ENCODE results near the gene CREB1. TPM values are rescaled to one million over a fixed set of nuclear protein-coding genes. Genes with fewer than 3 reads are reported as not detected.
"Not testable (repeated sequence)": the region's sequence is repeated elsewhere in the genome, so short reads cannot be mapped to it uniquely, and the experiment has no call there.

Gene CREB1
- total RNA-seq, 1 donor from 2014 or later, result 89.6 TPM

- Mint-ChIP-seq H3K36me3 (no peaks in the 10 kb centered on the region), H3K4me3 (no peak overlapping the region), H3K9me3 (no peaks in the 10 kb centered on the region), H3K4me1 (ENCODE audit: unreplicated experiment) (peaks cover 10% of the 10 kb centered on the region), H3K27me3 (no peaks in the 10 kb centered on the region), H3K27ac (peak overlapping the region; percentile 97)
- DNase-seq (ENCODE audit: extremely low spot score, unreplicated experiment), result no peak
- TF ChIP-seq, protein P1, sequence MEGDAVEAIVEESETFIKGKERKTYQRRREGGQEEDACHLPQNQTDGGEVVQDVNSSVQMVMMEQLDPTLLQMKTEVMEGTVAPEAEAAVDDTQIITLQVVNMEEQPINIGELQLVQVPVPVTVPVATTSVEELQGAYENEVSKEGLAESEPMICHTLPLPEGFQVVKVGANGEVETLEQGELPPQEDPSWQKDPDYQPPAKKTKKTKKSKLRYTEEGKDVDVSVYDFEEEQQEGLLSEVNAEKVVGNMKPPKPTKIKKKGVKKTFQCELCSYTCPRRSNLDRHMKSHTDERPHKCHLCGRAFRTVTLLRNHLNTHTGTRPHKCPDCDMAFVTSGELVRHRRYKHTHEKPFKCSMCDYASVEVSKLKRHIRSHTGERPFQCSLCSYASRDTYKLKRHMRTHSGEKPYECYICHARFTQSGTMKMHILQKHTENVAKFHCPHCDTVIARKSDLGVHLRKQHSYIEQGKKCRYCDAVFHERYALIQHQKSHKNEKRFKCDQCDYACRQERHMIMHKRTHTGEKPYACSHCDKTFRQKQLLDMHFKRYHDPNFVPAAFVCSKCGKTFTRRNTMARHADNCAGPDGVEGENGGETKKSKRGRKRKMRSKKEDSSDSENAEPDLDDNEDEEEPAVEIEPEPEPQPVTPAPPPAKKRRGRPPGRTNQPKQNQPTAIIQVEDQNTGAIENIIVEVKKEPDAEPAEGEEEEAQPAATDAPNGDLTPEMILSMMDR (conservative IDR thresholded peaks at IDR 0.05), result no peak
Observed at GRCh38 chr2:207633686-207634085, 103.9 kb downstream of the CREB1 start.

DNA sequence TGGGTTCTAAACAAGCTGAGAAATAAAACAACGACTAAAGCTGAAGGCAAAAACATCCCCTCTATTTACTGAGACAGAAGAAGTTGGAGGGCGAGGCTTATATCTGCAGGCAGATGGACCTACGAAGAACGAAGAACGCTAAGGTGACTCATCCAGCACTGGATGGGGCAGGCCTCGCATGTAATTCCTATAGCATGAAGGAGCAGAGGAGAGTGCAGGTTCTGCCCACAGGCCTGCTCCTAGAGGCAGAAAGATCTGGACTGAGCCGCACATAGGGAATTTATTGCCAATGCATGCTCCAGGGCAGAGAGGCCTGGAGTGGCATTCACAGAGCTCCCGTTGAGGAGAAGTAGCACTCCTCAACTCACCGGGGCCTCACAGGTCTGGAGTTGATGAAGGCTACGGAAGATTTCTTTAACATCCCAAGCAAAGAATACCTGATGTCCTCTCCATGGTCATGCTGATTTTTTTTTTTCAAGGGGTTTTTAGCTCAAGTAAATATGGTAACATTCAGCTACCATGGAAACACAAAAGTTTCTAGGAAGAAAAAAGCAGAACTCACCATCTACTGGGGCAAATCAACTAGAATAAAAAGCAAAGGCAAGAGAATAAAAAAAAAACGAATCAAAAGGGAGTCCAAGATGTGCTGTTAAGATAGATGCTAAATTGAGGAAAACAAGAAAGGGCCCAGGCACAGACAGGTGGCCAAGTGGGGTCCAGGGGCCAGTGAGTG lies 105.9 kb downstream of the CREB1 start:
- Mint-ChIP-seq H3K27me3 (no peaks in the 10 kb centered on the region), H3K4me1 (ENCODE audit: unreplicated experiment) (peaks cover 6% of the 10 kb centered on the region), H3K36me3 (no peaks in the 10 kb centered on the region), H3K9me3 (no peaks in the 10 kb centered on the region), H3K4me3 (no peak overlapping the region), H3K27ac (no peak overlapping the region)
- no peak for DNase-seq (ENCODE audit: extremely low spot score, unreplicated experiment)
- TF ChIP-seq, protein P1 (conservative IDR thresholded peaks at IDR 0.05), result no peak

- H3K27me3 Mint-ChIP-seq; H3K36me3 Mint-ChIP-seq; H3K9me3 Mint-ChIP-seq; H3K4me1 Mint-ChIP-seq (ENCODE audit: unreplicated experiment); H3K4me3 Mint-ChIP-seq; DNase-seq (ENCODE audit: extremely low spot score, unreplicated experiment); H3K27ac Mint-ChIP-seq: not testable (repeated sequence)
Observed at GRCh38 chr2:207639288-207639687, 109.5 kb downstream of the CREB1 start.

DNA sequence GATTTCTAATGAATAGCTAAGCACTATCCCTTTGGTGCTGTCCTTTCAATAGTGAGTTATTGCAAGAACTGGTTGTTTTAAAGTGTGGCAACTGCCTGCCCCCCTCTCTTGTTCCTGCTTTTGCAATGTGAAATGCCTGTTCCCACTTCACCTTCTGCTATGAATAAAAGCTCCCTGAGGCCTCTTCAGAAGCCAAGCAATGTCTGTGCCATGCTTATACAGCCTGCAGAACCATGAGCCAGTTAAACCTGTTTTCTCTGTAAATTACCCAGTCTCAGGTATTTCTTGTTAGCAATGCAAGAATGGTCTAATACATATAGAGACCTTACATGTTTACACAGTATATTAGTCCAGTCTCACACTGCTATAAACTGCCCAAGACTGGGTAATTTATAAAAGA lies 110.4 kb downstream of the CREB1 start:
- H3K9me3 Mint-ChIP-seq, result no peaks in the 10 kb centered on the region
- H3K27me3 Mint-ChIP-seq, result no peaks in the 10 kb centered on the region
- no peak overlapping the region for H3K27ac Mint-ChIP-seq
- no peak for DNase-seq (ENCODE audit: extremely low spot score, unreplicated experiment)
- H3K36me3 Mint-ChIP-seq, result no peaks in the 10 kb centered on the region
- no peaks in the 10 kb centered on the region for H3K4me1 Mint-ChIP-seq (ENCODE audit: unreplicated experiment)
- H3K4me3 Mint-ChIP-seq, result no peak overlapping the region
- TF ChIP-seq, protein P1 (conservative IDR thresholded peaks at IDR 0.05), result no peak

GRCh38 chr2:207640661-207641060 lies 110.9 kb downstream of the CREB1 start:
- H3K9me3 Mint-ChIP-seq, result no peaks in the 10 kb centered on the region
- TF ChIP-seq, protein P1 (conservative IDR thresholded peaks at IDR 0.05), result no peak
- H3K4me3 Mint-ChIP-seq, result no peak overlapping the region

DNA sequence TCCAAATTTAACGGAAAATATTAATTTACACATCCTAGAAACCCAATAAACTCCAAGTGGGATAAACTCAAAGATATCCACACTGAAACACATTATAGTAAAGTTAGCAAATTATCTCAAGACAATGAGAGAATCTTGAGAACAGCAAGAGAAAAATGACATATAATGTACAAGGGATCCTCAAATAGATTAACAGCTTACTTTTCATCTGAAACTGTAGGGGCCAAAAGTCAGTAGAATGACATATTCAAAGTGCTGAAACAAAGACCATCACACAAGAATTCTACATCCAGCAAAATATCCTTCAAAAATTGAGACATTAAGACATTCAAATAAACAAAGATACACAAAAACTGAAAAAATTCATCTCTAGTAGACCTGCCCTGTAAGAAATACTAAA lies 114.1 kb downstream of the CREB1 start:
- H3K9me3 Mint-ChIP-seq, result no peaks in the 10 kb centered on the region

More at GRCh38 chr2:207640661-207641060, 110.9 kb downstream of the CREB1 start:
- Mint-ChIP-seq H3K36me3 (no peaks in the 10 kb centered on the region), H3K27me3 (no peaks in the 10 kb centered on the region), H3K27ac (no peak overlapping the region), H3K4me1 (ENCODE audit: unreplicated experiment) (no peaks in the 10 kb centered on the region)
- no peak for DNase-seq (ENCODE audit: extremely low spot score, unreplicated experiment)

DNA sequence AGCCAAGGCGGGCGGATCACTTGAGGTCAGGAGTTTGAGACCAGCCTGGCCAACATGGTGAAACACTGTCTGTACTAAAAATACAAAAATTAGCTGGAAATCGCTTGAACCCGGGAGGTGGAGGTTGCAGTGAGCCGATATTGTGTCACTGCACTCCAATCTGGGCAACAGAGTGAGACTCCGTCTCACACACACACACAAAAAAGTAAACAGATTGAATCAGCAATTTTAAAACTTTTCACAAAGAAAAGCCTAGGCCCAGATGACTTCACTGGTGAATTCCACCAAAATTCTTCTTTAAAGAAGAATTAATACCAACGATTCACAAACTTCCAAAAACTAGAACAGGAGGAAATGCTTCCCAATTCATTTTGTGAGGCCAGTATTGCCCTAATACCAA lies 116.8 kb downstream of the CREB1 start:
- not testable (repeated sequence) for H3K27ac Mint-ChIP-seq; H3K4me1 Mint-ChIP-seq (ENCODE audit: unreplicated experiment); H3K27me3 Mint-ChIP-seq; H3K9me3 Mint-ChIP-seq; DNase-seq (ENCODE audit: extremely low spot score, unreplicated experiment); H3K4me3 Mint-ChIP-seq; H3K36me3 Mint-ChIP-seq

More for the DNA sequence above, 114.1 kb downstream of the CREB1 start:
- no peaks in the 10 kb centered on the region for H3K27me3 Mint-ChIP-seq
- TF ChIP-seq, protein P1 (conservative IDR thresholded peaks at IDR 0.05), result no peak
- no peak overlapping the region for H3K4me3 Mint-ChIP-seq
- H3K4me1 Mint-ChIP-seq (ENCODE audit: unreplicated experiment), result no peaks in the 10 kb centered on the region
- no peak for DNase-seq (ENCODE audit: extremely low spot score, unreplicated experiment)
- H3K36me3 Mint-ChIP-seq, result no peaks in the 10 kb centered on the region
- no peak overlapping the region for H3K27ac Mint-ChIP-seq
